ENCODE results near the gene COL8A2.

GRCh38 chr1:36094621-36095061 lies 30.4 kb downstream of the COL8A2 start:
- TF ChIP-seq CTCF (IDR thresholded peaks at IDR 0.05) (no peak), POLR2AphosphoS5 (IDR thresholded peaks at IDR 0.05; ENCODE audit: low read depth, low read length) (no peak), REST (IDR thresholded peaks at IDR 0.05; ENCODE audit: insufficient read depth in 1 of 2, low read depth in 2 of 2, low read length in 1 of 2) (no peak), SIN3A (IDR thresholded peaks at IDR 0.05; ENCODE audit: borderline replicate concordance, insufficient read depth, low read depth, low read length) (no peak), TCF7L2 (IDR thresholded peaks at IDR 0.05; ENCODE audit: low read depth, low read length) (no peak)

Data from Panc1 (cell line).